OCI-LY3 (cell line): Measurements from ENCODE around the gene PPP1R15B.

Source experiments
- CTCF ChIP-seq: fragments of 200-600, 300-600 bp; sonication (generic); IDR thresholded peaks from 2 replicates; pipeline ENCODE4 v1.5.1; 2014; ENCODE audit warnings: antibody characterized with exemption, low read length, low read depth
- EZH2phosphoT487 ChIP-seq: fragments of 200-600 bp; shearing (Covaris generic); IDR thresholded peaks from 2 replicates; pipeline ENCODE4 v1.6.1; 2018; ENCODE audit warnings: antibody characterized with exemption, mixed run types, low read depth

- TF ChIP-seq CTCF (no peak), EZH2phosphoT487 (no peak)
These were observed 51.3 kb downstream of the PPP1R15B start for GRCh38 chr1:204360314-204360713.
